ENCODE results near the gene CWF19L1. TPM values are rescaled to one million over a fixed set of nuclear protein-coding genes. Genes with fewer than 3 reads are reported as not detected.
"Not testable (repeated sequence)": the region's sequence is repeated elsewhere in the genome, so short reads cannot be mapped to it uniquely, and the experiment has no call there.

CWF19L1 gene
- total and polyA plus RNA-seq, 2 experiments from 2014 or later, result 15.8 to 34.4 TPM

GRCh38 chr10:100286051-100287033 lies 18.9 kb upstream of the CWF19L1 start, which contains the start of gene BLOC1S2:
Gene BLOC1S2 (minus strand): TSS chr10:100286680. CDS start chr10:100286659, 21 bp downstream.
- Mint-ChIP-seq H3K4me1 (peaks cover 16% of the 10 kb centered on the region), H3K36me3 (ENCODE audit: low read depth) (peaks cover 8% of the 10 kb centered on the region), H3K4me3 (peak within 1 kb of the TSS; percentile 98), H3K9me3 (no peaks in the 10 kb centered on the region; the same call in 2 of the 3 replicates), H3K27ac (peak within 1 kb of the TSS; percentile 96), H3K27me3 (ENCODE audit: insufficient read depth, low read depth, poor library complexity) (peaks cover 15% of the 10 kb centered on the region)
- Histone ChIP-seq H3K79me2 (replicated peaks; ENCODE audit: insufficient read depth) (peaks cover 46% of the 10 kb centered on the region), H3K36me3 (ENCODE audit: insufficient read depth) (no peaks in the 10 kb centered on the region; the same call in none of the 2 replicates), H3K4me2 (peak within 1 kb of the TSS; percentile 90), H4K20me1 (replicated peaks; ENCODE audit: insufficient read depth) (no peaks in the 10 kb centered on the region; the same call in 1 of the 2 replicates), H3F3A (replicated peaks; ENCODE audit: low read depth) (0 out of 2 replicates have a peak, but pooled peaks cover 5% of the 10 kb centered on the region), H2AFZ (peak within 1 kb of the TSS; percentile 99), H3K4me1 (ENCODE audit: insufficient read depth) (peaks cover 14% of the 10 kb centered on the region), H3K9me2 (ENCODE audit: insufficient read depth) (no peaks in the 10 kb centered on the region), H3K27ac (ENCODE audit: low read depth) (peak within 1 kb of the TSS; percentile 89), H3K4me3 (peak within 1 kb of the TSS; percentile 100), H3K27me3 (ENCODE audit: insufficient read depth) (no peaks in the 10 kb centered on the region)
- ATAC-seq, result peak; percentile 96
- TF ChIP-seq ZNF114 (CRISPR knock-in tag; IDR thresholded peaks at IDR 0.05), result no peak
- peak; percentile 97 for TF ChIP-seq POLR2AphosphoS5 (IDR thresholded peaks at IDR 0.05; ENCODE audit: low read depth)
- peak; percentile 55 for TF ChIP-seq CREB1 (CRISPR knock-in tag; IDR thresholded peaks at IDR 0.05; ENCODE audit: low read depth)
- TF ChIP-seq ETS1 (IDR thresholded peaks at IDR 0.05), result peak; percentile 62
- no peak for TF ChIP-seq REST (IDR thresholded peaks at IDR 0.05; ENCODE audit: unreplicated experiment)
- peak; percentile 84 for DNase-seq (ENCODE audit: low spot score)

- Histone ChIP-seq H3K4me3 (peak overlapping the region; percentile 100), H3K27ac (ENCODE audit: low read depth) (peak overlapping the region; percentile 89; the same call in 1 of the 2 replicates), H3K4me1 (ENCODE audit: insufficient read depth) (peaks cover 14% of the 10 kb centered on the region), H3K79me2 (replicated peaks; ENCODE audit: insufficient read depth) (peaks cover 52% of the 10 kb centered on the region), H3K4me2 (peak overlapping the region; percentile 90)
- H3F3A ChIP-seq (replicated peaks; ENCODE audit: low read depth); H4K20me1 ChIP-seq (replicated peaks; ENCODE audit: insufficient read depth); ATAC-seq; H3K9me3 Mint-ChIP-seq; DNase-seq (ENCODE audit: low spot score); H3K9me2 ChIP-seq (ENCODE audit: insufficient read depth); H2AFZ ChIP-seq; H3K27me3 ChIP-seq (ENCODE audit: insufficient read depth); H3K36me3 ChIP-seq (ENCODE audit: insufficient read depth): not testable (repeated sequence)
- peak overlapping the region; percentile 96 for H3K27ac Mint-ChIP-seq
- H3K4me3 Mint-ChIP-seq, result peak overlapping the region; percentile 98
- H3K36me3 Mint-ChIP-seq (ENCODE audit: low read depth), result peaks cover 17% of the 10 kb centered on the region
- peaks cover 15% of the 10 kb centered on the region for H3K27me3 Mint-ChIP-seq (ENCODE audit: insufficient read depth, low read depth, poor library complexity)
- peaks cover 14% of the 10 kb centered on the region for H3K4me1 Mint-ChIP-seq
Observed at GRCh38 chr10:100285326-100285725, 17.9 kb upstream of the CWF19L1 start.
